Measurements from ENCODE around the gene MTHFD1.

Gene MTHFD1

GRCh38 chr14:64407329-64407728 is 19.2 kb downstream of the MTHFD1 start:
- no peak for DNase-seq (ENCODE audit: low read depth)

- no peak for DNase-seq (ENCODE audit: low read depth)
Measured at GRCh38 chr14:64409126-64409920, 21.2 kb downstream of the MTHFD1 start.

- no peak for DNase-seq (ENCODE audit: low read depth)
Measured at GRCh38 chr14:64410084-64410774, 22.1 kb downstream of the MTHFD1 start.

GRCh38 chr14:64411001-64411400 is 22.8 kb downstream of the MTHFD1 start:
- no peak for DNase-seq (ENCODE audit: low read depth)

- DNase-seq (ENCODE audit: low read depth): no peak
Measured at GRCh38 chr14:64412237-64412636, 24.1 kb downstream of the MTHFD1 start.

- DNase-seq (ENCODE audit: low read depth): no peak
Measured at GRCh38 chr14:64416348-64416932, 28.3 kb downstream of the MTHFD1 start.

- no peak for DNase-seq (ENCODE audit: low read depth)
Measured at GRCh38 chr14:64417055-64417770, 29.1 kb downstream of the MTHFD1 start.

- no peak for DNase-seq (ENCODE audit: low read depth)
Measured at GRCh38 chr14:64417771-64418125, 29.6 kb downstream of the MTHFD1 start.

GRCh38 chr14:64419003-64419402 is 30.9 kb downstream of the MTHFD1 start:
- no peak for DNase-seq (ENCODE audit: low read depth)

- no peak for DNase-seq (ENCODE audit: low read depth)
Measured at GRCh38 chr14:64421166-64421565, 33.0 kb downstream of the MTHFD1 start.

GRCh38 chr14:64422005-64422404 is 33.9 kb downstream of the MTHFD1 start:
- DNase-seq (ENCODE audit: low read depth): no peak

GRCh38 chr14:64422756-64423155 is 34.6 kb downstream of the MTHFD1 start:
- no peak for DNase-seq (ENCODE audit: low read depth)

- DNase-seq (ENCODE audit: low read depth): peak; percentile 26
Measured at GRCh38 chr14:64423987-64424386, 35.8 kb downstream of the MTHFD1 start.

GRCh38 chr14:64434528-64434927 is 46.4 kb downstream of the MTHFD1 start:
- DNase-seq (ENCODE audit: low read depth): no peak

GRCh38 chr14:64438181-64438841 is 50.2 kb downstream of the MTHFD1 start:
- DNase-seq (ENCODE audit: low read depth): no peak

GRCh38 chr14:64439141-64439540 is 51.0 kb downstream of the MTHFD1 start:
- DNase-seq (ENCODE audit: low read depth): no peak

- DNase-seq (ENCODE audit: low read depth): no peak
Measured at GRCh38 chr14:64440494-64440893, 52.3 kb downstream of the MTHFD1 start.

- no peak for DNase-seq (ENCODE audit: low read depth)
Measured at GRCh38 chr14:64442300-64442988, 54.3 kb downstream of the MTHFD1 start.

GRCh38 chr14:64444140-64444539 is 56.0 kb downstream of the MTHFD1 start:
- DNase-seq (ENCODE audit: low read depth): no peak

- no peak for DNase-seq (ENCODE audit: low read depth)
Measured at GRCh38 chr14:64444984-64445845, 57.1 kb downstream of the MTHFD1 start.
